Myocyte (in vitro differentiated cells): ENCODE data around the gene RTP2. TPM values are rescaled to one million over a fixed set of nuclear protein-coding genes. Genes with fewer than 3 reads are reported as not detected.

ENCODE experiments used
- DNase-seq: peaks from one replicate; pipeline ENCODE4 v3.0.0-alpha.2; 2012; ENCODE audit warnings: low read depth
- total RNA-seq: library from RNA; depleted of rRNA; stranded (reverse); fragments of >200 nt; gene quantifications from 2 replicates; pipeline ENCODE4 v1.2.3, GENCODE V29; 2014

RTP2 gene
- total RNA-seq, 1 donor from 2014 or later = not detected

GRCh38 chr3:187739094-187739560, 36.8 kb upstream of the RTP2 start:
- DNase-seq = no peak

- peak; percentile 96 for DNase-seq
These were observed 36.2 kb upstream of the RTP2 start for GRCh38 chr3:187738331-187739093.

DNA sequence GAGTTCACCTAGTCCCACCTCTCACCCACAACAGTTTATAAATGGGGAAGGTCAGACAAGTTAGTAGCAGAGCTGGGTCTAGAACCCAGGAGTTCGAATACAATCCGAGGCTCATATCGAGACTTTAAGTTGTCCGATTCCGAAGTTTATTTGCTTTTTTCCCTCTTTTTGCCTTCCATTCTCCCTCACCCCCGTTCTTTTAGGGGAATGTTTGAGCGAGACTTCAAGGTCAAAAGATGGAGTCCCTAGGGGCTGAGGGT, 35.6 kb upstream of the RTP2 start:
- DNase-seq = no peak

GRCh38 chr3:187737368-187738070, 35.2 kb upstream of the RTP2 start:
- DNase-seq = peak; percentile 64

GRCh38 chr3:187737006-187737367, 34.6 kb upstream of the RTP2 start:
- peak; percentile 58 for DNase-seq

- DNase-seq = peak; percentile 95
These were observed 34.1 kb upstream of the RTP2 start for GRCh38 chr3:187736418-187736871.

DNA sequence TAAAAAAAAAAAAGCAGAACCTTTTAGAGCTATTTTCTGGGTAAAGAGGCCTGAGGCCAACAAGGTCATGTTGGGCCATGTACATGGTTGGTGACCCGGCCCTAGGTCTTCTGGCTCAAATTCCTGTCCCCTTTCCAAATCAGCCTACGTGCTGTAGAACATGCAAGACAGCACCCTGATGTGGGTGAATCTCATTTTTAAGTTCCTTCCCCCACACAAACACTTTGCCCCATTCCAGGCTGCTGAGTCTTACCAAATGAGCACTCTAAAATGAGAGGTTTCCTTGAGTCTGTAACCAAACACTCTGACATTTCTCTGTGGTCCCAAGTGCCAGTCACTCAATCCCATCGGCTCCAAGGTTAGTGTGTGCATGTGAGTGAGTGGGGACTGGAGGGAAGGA, 33.5 kb upstream of the RTP2 start:
- peak; percentile 78 for DNase-seq

DNA sequence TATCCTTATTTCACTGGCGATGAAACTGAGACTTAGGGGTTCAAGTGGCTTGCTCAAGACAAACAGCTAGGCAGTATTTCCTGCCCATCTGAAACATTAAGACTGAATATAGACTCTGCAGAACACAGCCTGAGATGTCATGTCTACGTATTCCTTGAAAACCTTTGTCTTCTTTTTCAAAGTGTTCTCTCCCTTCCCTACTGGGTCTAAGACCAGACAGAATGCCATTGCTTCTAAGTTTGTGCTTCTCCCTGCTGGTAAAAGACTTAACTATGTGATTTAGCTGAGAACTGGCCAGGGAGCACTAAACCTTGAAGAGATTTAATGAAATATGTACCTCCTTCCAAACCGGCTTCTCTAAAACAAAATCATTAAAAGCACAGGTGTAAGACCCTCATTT, 33.0 kb upstream of the RTP2 start:
- no peak for DNase-seq

- DNase-seq = peak; percentile 55
These were observed 32.5 kb upstream of the RTP2 start for GRCh38 chr3:187734841-187735240.

DNA sequence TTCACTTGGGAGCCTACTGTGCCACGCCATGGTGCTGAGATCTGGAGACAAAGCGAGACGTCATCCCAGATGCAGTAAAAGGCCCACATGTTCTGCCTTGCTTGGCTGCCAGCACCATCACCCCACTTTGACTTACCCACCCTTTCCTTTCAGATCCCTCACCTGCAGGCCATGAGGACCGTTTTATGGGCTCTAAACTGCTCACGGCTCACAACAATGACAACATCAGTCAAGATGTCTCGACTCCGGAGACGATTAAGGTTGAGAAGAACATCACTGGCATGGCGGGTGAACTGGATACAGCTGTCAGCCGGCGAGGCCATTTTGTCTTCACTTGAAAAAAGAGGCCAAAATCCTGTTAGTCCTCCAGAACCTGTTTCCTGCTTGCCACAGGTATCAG, 31.0 kb upstream of the RTP2 start:
- DNase-seq = no peak

GRCh38 chr3:187729598-187729997, 27.2 kb upstream of the RTP2 start:
- DNase-seq = no peak

DNA sequence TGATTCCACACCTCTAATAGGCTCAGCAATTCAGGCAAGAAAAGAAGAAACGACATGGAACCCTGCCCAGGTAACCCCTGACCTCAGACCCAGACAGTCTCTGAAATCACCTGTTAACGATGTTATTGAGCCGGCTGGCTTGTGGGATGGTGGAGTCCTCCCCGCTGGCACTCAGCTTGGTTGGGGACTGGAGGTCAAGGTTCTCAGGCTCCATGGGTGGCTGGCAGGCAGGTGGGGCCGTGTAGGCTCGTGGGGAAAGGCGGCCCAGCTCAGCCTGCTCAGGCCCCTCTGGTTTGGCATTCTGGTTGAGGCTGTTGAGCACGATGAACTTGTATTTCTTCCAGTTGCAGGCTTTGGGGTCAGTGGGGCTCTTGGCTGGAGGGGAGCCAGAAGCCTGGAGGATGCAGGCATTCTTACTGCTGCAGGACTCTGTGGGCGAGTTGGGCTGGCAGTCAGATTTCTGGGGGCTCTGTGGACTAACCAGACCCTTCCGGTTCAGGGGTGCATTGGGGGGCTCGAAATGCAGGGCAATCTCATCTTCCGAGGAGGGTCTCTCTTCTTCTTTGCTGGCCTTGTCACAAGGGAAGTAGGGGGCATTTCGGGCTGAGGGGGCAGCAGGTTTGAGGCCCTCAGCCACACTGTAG, 26.7 kb upstream of the RTP2 start:
- DNase-seq = no peak

DNA sequence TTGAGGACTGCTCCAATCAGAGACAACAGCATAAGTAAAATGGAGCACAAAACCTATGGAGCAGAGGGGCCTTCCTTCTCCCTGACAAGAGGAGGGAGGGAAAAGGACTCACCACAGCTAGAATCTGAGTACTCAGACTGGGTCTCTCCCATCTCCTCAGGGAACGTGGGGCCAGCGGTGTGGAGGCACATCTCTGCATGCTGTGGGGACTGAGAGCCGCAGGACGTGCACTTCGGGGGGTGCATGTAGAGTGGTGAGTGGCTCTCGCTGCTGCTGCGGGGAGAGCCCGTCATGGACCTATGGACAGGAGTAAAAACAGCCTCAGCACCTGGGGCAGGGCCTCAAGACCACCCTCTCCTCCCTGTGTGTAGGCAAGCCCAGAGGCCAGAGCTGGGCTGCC, 25.9 kb upstream of the RTP2 start:
- DNase-seq = no peak

GRCh38 chr3:187726564-187726963, 24.2 kb upstream of the RTP2 start:
- DNase-seq = no peak

- no peak for DNase-seq
These were observed 23.5 kb upstream of the RTP2 start for GRCh38 chr3:187725653-187726370.

- DNase-seq = no peak
These were observed 22.9 kb upstream of the RTP2 start for GRCh38 chr3:187725224-187725623.

DNA sequence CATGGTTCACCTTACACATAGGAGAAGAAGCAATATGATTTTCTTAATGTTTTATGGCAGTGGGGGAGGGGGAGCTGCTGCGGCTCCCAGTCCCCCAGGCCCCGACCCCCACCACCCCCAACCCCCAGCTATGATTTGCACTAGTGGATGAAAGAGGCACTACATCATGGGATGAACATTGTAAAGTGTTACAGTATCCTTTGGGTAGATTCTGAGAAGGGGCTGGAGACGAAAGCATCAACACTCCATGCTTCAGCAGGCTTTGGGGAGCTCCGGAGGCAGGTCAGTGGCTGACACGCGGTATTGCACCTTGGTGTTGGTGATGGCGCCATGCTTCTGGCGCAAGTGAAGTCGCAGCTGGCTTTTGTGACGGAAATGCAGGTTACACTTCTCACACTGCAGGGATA, 19.9 kb upstream of the RTP2 start:
- no peak for DNase-seq

GRCh38 chr3:187721055-187721454, 18.7 kb upstream of the RTP2 start:
- no peak for DNase-seq

GRCh38 chr3:187720337-187720670, 17.9 kb upstream of the RTP2 start:
- DNase-seq = no peak

DNA sequence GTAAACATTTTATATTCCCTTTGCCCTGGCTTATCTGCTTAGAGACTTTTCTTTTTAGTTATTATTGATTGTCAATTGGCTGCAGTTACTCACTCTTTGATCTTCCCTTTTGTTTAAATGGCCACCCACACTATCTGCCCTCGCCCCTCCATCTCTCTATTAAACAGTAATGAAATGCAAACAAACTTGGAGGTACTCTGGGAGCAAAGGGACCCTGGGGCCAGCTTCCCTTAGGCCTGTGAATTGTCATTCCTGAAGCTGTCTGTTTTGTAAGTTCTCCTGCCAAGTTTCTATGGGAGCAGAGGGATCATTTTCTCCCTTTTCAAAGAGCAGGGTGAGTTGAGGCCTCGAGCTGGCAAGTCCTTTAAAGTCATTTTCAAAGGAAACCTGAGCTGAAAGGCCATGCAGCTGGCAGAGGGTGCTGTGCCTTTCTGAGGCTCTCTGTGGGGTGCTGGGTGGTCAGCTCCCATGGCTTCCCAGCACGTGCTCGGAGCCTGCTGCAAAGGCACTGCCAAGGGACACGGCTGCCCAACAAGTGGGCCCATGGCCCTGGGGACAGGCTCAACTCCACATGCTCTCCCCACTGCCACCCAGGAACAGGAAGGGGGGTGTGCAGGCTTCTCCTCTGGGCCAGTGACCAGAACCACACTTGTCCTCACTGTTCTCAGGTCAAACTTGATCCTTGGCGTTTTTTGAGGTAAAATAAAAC, 17.4 kb upstream of the RTP2 start:
- peak; percentile 49 for DNase-seq

DNA sequence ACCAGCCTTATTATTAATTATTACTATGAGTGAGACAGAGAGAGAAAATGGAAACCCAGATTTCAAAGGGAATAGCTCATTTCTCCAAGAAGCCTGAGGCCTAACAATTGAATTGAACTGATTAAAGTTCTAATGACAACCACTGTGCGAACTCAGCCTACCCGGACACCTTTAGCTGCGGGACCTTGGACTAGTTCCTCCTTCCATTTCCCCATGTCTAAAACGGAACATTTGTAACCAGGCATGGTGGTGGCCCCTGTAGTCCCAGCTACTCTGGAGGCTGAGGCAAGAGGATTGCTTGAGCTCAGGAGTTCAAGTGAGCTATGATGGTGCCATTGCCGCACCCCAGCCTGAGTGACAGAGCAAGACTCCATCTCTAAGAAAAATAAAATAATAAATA, 16.4 kb upstream of the RTP2 start:
- DNase-seq = no peak
